SU-DHL-6 (cell line): Measurements from ENCODE around the gene HMX1.

ENCODE experiments used
- EZH2phosphoT487 ChIP-seq: fragments of 200-600 bp; sonication (generic), shearing (Covaris generic); conservative IDR thresholded peaks from 2 replicates; pipeline ENCODE4 v1.6.1; 2018; ENCODE audit warnings: mild to moderate bottlenecking, antibody characterized with exemption, low read length, moderate library complexity, mixed read lengths
- TF ChIP-seq, protein P1 (sequence below): fragments of 200-600 bp; sonication (generic); IDR thresholded peaks from one replicate; pipeline ENCODE4 v1.5.1; 2017; ENCODE audit warnings: antibody characterized with exemption, mild to moderate bottlenecking, low read length, moderate library complexity; ENCODE audit not compliant: insufficient read depth, poor library complexity, severe bottlenecking

DNA sequence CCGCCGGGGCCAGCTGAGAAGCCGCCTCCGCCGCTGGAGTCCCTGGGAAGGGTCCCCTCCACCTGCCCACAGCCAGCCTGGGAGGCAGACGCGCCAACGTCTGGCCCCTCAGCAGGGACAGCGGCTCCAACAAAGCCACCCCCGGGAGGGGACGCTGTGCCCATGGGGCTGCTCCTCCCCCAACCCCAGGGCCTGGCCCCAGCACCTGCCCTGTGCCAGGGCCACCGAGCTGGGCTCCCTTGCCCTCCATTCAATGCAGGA is 6.1 kb upstream of the HMX1 start:
- TF ChIP-seq, protein P1, sequence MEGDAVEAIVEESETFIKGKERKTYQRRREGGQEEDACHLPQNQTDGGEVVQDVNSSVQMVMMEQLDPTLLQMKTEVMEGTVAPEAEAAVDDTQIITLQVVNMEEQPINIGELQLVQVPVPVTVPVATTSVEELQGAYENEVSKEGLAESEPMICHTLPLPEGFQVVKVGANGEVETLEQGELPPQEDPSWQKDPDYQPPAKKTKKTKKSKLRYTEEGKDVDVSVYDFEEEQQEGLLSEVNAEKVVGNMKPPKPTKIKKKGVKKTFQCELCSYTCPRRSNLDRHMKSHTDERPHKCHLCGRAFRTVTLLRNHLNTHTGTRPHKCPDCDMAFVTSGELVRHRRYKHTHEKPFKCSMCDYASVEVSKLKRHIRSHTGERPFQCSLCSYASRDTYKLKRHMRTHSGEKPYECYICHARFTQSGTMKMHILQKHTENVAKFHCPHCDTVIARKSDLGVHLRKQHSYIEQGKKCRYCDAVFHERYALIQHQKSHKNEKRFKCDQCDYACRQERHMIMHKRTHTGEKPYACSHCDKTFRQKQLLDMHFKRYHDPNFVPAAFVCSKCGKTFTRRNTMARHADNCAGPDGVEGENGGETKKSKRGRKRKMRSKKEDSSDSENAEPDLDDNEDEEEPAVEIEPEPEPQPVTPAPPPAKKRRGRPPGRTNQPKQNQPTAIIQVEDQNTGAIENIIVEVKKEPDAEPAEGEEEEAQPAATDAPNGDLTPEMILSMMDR, result no peak
- TF ChIP-seq EZH2phosphoT487, result no peak
